Mucosa of rectum (tissue), 2 donors: ENCODE results near the gene SPEF2.

Experiments used
- H3K27ac ChIP-seq, 2 donors: one replicate each; pipeline ENCODE4 v1.7.0; 2013; ENCODE audit warnings: inconsistent platforms in 2 of 2, low read depth in 2 of 2, low read length in 2 of 2
- H3K27me3 ChIP-seq, 2 donors: one replicate each; pipeline ENCODE4 v1.7.0; 2013; ENCODE audit warnings: low read length in 2 of 2; ENCODE audit not compliant: control insufficient read depth in 2 of 2, insufficient read depth in 2 of 2
- H3K36me3 ChIP-seq, 2 donors: one replicate each; pipeline ENCODE4 v1.7.0; 2013; ENCODE audit warnings: low read length in 2 of 2; ENCODE audit not compliant: control insufficient read depth in 2 of 2, insufficient read depth in 2 of 2
- H3K4me1 ChIP-seq, 2 donors: one replicate each; pipeline ENCODE4 v1.7.0; 2013; ENCODE audit warnings: low read length in 2 of 2, mild to moderate bottlenecking in 1 of 2; ENCODE audit not compliant: control insufficient read depth in 2 of 2, insufficient read depth in 2 of 2
- H3K4me3 ChIP-seq, 2 donors: one replicate each; pipeline ENCODE4 v1.7.0; 2013; ENCODE audit warnings: low read length in 2 of 2
- H3K9ac ChIP-seq, 2 donors: one replicate each; pipeline ENCODE4 v1.7.0; 2013; ENCODE audit warnings: low read length in 2 of 2, low read depth in 1 of 2, mild to moderate bottlenecking in 1 of 2
- H3K9me3 ChIP-seq, 2 donors: one replicate each; pipeline ENCODE4 v1.7.0; 2013; ENCODE audit warnings: low read length in 2 of 2; ENCODE audit not compliant: control insufficient read depth in 2 of 2
- donor health status: healthy.
- donor health status: Normal muscosa, but diverticular disease.

SPEF2 gene

DNA sequence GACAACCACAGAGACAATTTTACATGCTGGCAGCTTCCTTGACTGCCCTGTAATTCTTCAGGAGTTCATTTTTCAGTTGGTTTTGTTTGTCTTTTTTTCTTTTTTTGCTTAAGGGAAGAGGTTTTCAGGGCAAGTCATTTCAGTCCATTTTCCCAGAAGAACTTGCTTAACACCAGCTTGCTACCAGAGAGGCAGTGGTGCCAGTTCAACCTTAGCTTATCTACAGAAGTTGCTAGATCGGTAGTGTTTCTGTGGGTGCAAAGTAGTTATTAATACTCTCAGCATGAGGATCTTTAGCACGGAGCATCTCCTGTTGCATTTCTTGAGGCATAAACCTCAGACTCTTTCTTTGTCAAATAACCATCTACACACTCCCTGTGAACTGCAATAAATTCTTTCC, 1.1 kb downstream of the SPEF2 start:
- H3K4me3 ChIP-seq = peak overlapping the region in 1 of 2 donors; percentile 4
- no peak overlapping the region for H3K9ac ChIP-seq
- H3K4me1 ChIP-seq = peaks cover 0 to 2% of the 10 kb centered on the region in 2 donors
- H3K27me3 ChIP-seq = no peaks in the 10 kb centered on the region
- no peaks in the 10 kb centered on the region for H3K36me3 ChIP-seq
- H3K9me3 ChIP-seq = no peaks in the 10 kb centered on the region
- no peak overlapping the region for H3K27ac ChIP-seq

DNA sequence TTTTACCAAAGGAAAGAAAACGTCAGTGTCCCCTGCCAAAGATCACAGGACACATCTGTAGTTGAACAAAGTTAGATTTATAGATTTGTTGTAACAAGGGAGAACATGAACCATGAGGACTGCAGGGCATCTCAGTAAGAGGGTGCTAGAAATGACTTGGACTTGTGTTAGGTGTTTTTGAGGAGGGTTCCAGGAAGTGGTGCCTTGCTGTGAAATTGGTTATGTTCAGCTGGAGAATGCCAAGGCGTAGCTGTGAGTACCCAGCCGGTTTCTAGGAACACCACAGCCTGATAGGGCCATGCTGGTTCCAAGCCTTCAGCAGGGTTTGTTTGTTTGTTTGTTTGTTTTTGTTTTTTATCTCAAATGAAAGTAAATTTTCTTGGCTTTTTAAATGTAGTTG, 5.3 kb downstream of the SPEF2 start:
- no peaks in the 10 kb centered on the region for H3K36me3 ChIP-seq
- H3K4me1 ChIP-seq = peaks cover 0 to 2% of the 10 kb centered on the region in 2 donors
- H3K4me3 ChIP-seq = no peak overlapping the region
- H3K27ac ChIP-seq = no peak overlapping the region
- H3K9ac ChIP-seq = no peak overlapping the region
- no peaks in the 10 kb centered on the region for H3K9me3 ChIP-seq
- H3K27me3 ChIP-seq = no peaks in the 10 kb centered on the region

DNA sequence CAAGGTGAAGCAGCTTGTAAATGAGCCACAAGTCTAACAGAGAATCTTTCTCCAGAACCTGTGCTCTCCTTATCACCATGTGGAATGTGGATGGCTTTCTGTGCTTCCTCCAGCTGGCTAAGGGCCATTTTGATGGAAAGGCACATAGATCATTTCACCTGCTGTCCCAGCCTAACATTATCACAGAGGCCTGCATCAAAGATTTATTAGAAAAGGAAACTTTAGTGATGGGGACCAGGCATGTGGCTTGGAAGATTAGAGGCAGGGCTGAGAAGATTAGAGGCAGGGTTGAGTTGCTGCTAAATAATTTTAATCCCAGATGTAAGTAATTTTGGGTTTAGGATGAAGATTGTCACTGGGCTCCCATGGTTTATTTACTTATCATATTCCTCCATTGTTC, 6.3 kb downstream of the SPEF2 start:
- Histone ChIP-seq H3K4me3 (no peak overlapping the region), H3K27ac (no peak overlapping the region), H3K9me3 (no peaks in the 10 kb centered on the region), H3K36me3 (no peaks in the 10 kb centered on the region), H3K9ac (no peak overlapping the region), H3K27me3 (no peaks in the 10 kb centered on the region), H3K4me1 (no peaks in the 10 kb centered on the region)

DNA sequence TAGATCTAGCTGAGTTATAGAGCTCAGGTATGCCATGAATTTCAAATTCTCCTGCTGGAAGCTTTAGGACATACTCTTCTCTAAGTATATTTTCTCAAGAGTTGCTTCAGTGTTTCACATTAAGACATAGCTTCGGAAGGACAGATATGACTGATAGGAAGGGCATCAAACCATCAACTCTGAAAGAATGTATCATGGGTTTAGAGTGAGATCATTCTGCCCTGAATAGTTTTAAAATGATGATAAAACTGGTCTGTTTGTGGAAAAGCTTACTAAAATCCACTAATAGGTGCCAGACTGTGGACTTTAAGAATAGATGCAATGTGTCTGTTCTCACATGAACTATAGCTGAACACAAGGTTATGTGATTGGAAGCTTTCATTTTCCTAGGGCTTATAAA, 8.4 kb downstream of the SPEF2 start:
- H3K27me3 ChIP-seq = no peaks in the 10 kb centered on the region
- H3K4me1 ChIP-seq = no peaks in the 10 kb centered on the region
- H3K9ac ChIP-seq = no peak overlapping the region
- H3K27ac ChIP-seq = no peak overlapping the region
- no peaks in the 10 kb centered on the region for H3K9me3 ChIP-seq
- H3K36me3 ChIP-seq = no peaks in the 10 kb centered on the region
- H3K4me3 ChIP-seq = no peak overlapping the region

DNA sequence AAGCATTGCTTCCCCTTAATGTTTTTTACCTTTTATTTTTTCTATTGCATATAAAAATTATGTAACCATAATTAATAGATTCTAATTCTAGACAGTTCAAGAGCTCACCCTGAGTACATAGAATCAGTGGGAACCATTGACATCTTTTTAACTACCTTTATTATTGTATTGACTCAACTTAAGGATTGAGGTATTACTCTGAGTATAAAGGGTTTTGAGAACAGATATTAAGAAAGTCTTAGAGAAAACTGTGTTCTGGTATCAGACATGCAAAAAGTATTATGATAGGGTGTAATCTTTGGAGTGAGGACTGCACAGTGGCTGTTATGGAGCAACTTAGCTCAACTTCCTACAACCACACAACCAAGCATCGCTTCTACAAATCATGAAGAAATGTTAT, 8.9 kb downstream of the SPEF2 start:
- no peak overlapping the region for H3K27ac ChIP-seq
- H3K9me3 ChIP-seq = no peaks in the 10 kb centered on the region
- no peak overlapping the region for H3K9ac ChIP-seq
- H3K36me3 ChIP-seq = no peaks in the 10 kb centered on the region
- H3K4me3 ChIP-seq = no peak overlapping the region
- no peaks in the 10 kb centered on the region for H3K4me1 ChIP-seq
- no peaks in the 10 kb centered on the region for H3K27me3 ChIP-seq

DNA sequence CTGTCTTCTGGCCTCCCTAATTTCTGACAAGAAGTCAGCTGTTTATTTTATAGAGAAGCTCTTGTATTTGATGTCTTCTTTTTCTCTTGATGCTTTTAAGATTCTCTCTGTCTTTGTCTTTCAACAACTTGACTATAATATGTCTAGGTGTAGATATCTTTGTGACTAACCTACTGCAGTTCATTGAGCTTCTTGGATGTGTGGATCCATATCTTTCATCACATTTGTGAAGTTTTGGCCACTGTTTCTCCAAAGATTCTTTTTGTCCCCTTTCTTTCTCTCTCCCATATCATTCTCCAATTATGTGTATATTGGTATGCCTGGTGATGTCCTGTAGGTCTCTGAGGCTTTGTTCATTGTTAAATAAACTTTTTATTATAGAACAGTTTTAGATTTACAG, 16.7 kb downstream of the SPEF2 start:
- Histone ChIP-seq H3K9ac (no peak overlapping the region), H3K36me3 (peaks cover 0 to 3% of the 10 kb centered on the region in 2 donors), H3K4me1 (no peaks in the 10 kb centered on the region)

DNA sequence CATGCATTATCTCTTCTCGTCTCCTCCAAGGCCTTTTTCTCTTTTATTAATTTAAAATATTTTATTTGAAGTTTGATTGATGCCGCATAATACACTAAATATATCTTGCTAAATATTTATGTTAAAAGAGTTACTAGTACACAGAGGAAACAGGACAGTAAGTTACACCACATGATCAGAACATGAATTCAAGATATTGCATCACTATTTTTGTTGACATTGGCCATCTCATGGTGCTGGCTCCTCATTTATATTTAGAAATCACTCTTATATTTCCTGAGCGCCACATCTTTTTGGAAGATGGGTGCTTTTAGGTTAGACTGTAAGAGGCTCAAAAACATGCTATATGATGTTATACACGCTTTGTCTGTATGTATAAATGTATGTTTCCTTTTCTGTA, 23.0 kb downstream of the SPEF2 start:
- Histone ChIP-seq H3K9me3 (no peaks in the 10 kb centered on the region), H3K9ac (no peak overlapping the region), H3K27ac (no peak overlapping the region), H3K4me3 (no peak overlapping the region), H3K4me1 (no peaks in the 10 kb centered on the region), H3K27me3 (no peaks in the 10 kb centered on the region), H3K36me3 (no peaks in the 10 kb centered on the region)

More for the DNA sequence above, 16.7 kb downstream of the SPEF2 start:
- Histone ChIP-seq H3K27me3 (no peaks in the 10 kb centered on the region), H3K9me3 (peaks cover 0 to 6% of the 10 kb centered on the region in 2 donors), H3K4me3 (no peak overlapping the region), H3K27ac (no peak overlapping the region)

DNA sequence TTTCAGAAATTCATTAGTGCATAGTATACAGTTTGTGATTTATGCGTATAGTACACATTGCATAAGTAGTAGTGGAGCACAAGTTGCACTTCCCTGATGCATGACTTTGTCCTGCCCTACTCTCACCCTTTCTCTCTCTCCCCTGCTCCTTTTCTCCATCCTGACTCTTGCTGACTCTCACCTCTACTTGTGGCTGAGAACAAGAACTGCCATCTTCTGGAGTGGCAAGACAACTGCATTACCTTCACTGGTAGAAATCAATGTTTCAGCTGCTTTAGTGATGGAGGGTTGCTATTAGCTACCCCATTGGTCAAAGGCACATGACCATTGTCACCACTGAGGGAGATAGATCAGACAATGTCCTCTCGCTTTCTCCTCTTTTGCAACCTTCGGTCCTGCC, 26.9 kb downstream of the SPEF2 start:
- Histone ChIP-seq H3K36me3 (no peaks in the 10 kb centered on the region), H3K27ac (no peak overlapping the region), H3K4me3 (no peak overlapping the region), H3K4me1 (no peaks in the 10 kb centered on the region), H3K9ac (no peak overlapping the region), H3K27me3 (no peaks in the 10 kb centered on the region), H3K9me3 (no peaks in the 10 kb centered on the region)

DNA sequence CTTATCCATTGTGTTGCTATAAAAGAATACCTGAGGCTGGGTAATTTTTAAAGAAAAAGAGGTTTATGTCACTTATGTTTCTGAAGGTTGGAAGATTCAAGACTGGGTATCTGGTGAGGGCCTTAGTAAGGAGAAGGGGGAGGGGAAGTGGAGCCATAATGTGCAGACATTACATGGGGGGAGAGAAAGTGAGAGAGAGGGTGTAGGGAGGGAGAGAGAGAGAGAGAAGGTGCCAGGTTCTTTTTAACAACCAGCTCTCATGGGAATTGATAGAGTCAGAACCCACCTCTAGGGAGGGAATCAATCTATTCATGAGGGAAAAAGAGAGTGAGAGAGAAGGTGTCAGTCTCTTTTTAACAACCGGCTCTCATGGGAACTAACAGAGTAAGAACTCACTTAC, 29.5 kb downstream of the SPEF2 start:
- no peaks in the 10 kb centered on the region for H3K4me1 ChIP-seq
- no peaks in the 10 kb centered on the region for H3K36me3 ChIP-seq
- no peaks in the 10 kb centered on the region for H3K9me3 ChIP-seq
- no peak overlapping the region for H3K9ac ChIP-seq
- no peak overlapping the region for H3K27ac ChIP-seq
- no peaks in the 10 kb centered on the region for H3K27me3 ChIP-seq
- no peak overlapping the region for H3K4me3 ChIP-seq

DNA sequence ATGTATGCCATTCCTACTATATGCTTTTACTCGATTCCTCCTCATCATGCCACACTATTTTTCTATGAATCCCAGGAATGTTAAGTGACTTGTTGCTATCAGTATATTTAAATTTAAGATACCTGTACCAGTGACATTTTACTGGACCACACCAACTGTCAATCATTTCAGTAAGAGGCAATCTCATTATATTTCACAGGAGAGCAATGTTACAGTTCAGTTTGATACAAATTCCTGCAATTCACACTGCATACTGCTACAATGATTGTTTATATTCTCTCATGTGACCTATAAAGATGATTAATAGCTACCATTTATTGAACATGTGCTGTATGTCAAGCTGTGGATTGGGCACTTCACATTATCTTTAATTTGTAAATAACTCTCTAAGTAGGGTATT, 30.0 kb downstream of the SPEF2 start:
- no peaks in the 10 kb centered on the region for H3K4me1 ChIP-seq
- no peaks in the 10 kb centered on the region for H3K27me3 ChIP-seq
- H3K27ac ChIP-seq = no peak overlapping the region
- H3K4me3 ChIP-seq = no peak overlapping the region
- no peaks in the 10 kb centered on the region for H3K36me3 ChIP-seq
- H3K9me3 ChIP-seq = no peaks in the 10 kb centered on the region
- no peak overlapping the region for H3K9ac ChIP-seq
